GM18511 (cell line): ENCODE data around the gene ERVW-1.

Experiments
- ATAC-seq: cut with Tn5 transposase; IDR thresholded peaks from one replicate; pipeline ENCODE4 v1.9.1; 2021; ENCODE audit warnings: mild to moderate bottlenecking, moderate library complexity; ENCODE audit not compliant: unreplicated experiment

ERVW-1 gene

GRCh38 chr7:92432299-92432946 is 45.3 kb downstream of the ERVW-1 start:
- ATAC-seq: no peak

- ATAC-seq: no peak
Measured at GRCh38 chr7:92427193-92427592, 50.6 kb downstream of the ERVW-1 start.

- ATAC-seq: no peak
Measured at GRCh38 chr7:92425311-92425947, 52.3 kb downstream of the ERVW-1 start.

GRCh38 chr7:92423710-92424131 is 54.0 kb downstream of the ERVW-1 start:
- no peak for ATAC-seq

- no peak for ATAC-seq
Measured at GRCh38 chr7:92422926-92423325, 54.8 kb downstream of the ERVW-1 start.

- no peak for ATAC-seq
Measured at GRCh38 chr7:92421676-92422435, 55.9 kb downstream of the ERVW-1 start.
